ENCODE results near the gene TCF3. TPM values are rescaled to one million over a fixed set of nuclear protein-coding genes. Genes with fewer than 3 reads are reported as not detected.

The TCF3 gene
- total and polyA plus RNA-seq, 10 of the 15 experiments (the other 5 are each of a cell fraction or from before 2014, with no cell fraction given), result 6.7 to 282 (median 70.7) TPM

- no peak overlapping the region for H2AFZ ChIP-seq (ENCODE audit: control insufficient read depth, low read depth, low read length)
- intact Hi-C loops (cut with micrococcal nuclease; ENCODE audit: unreplicated experiment) (loop anchor here (5.0 kb wide), 2 partner anchors 38 to 63 kb away; no protein-coding TSS in a partner anchor), in situ Hi-C loops (cut with MboI) (loop anchor here (5.0 kb wide), 1 partner anchor 38 kb away; no protein-coding TSS in a partner anchor)
- ATAC-seq (no peak), FAIRE-seq (no peak), DNase-seq (ENCODE audit: low read depth, low spot score) (no peak)
- no peaks in the 10 kb centered on the region for H3K9me3 ChIP-seq (replicated peaks; ENCODE audit: control insufficient read depth, insufficient read depth, low read length)
- H4K20me1 ChIP-seq (ENCODE audit: control insufficient read depth, insufficient read depth), result no peaks in the 10 kb centered on the region
- H3K4me1 ChIP-seq (ENCODE audit: control insufficient read depth, insufficient read depth, low read length), result peaks cover 5% of the 10 kb centered on the region
- H3K36me3 ChIP-seq (ENCODE audit: control insufficient read depth in 2 of 2, insufficient read depth in 2 of 2, low read length in 1 of 2), result peaks cover 9 to 26% of the 10 kb centered on the region in 2 experiments
- ChIA-PET RAD21 (ENCODE audit: unreplicated experiment) (no interaction called here), POLR2A (no interaction called here), SMC1A (ENCODE audit: uncharacterized antibody, unreplicated experiment) (no interaction called here), CTCF (no interaction called here)
- TF ChIP-seq YY1 (IDR thresholded peaks at IDR 0.05; ENCODE audit: low read depth, low read length) (0 out of 2 replicates have a peak, but pooled peaks have one; percentile 5), MEF2B (IDR thresholded peaks at IDR 0.05; ENCODE audit: partially characterized antibody, poor library complexity, severe bottlenecking) (no peak)
- no peak overlapping the region for H3K9ac ChIP-seq (ENCODE audit: control insufficient read depth, insufficient read depth, low read length)
- WGBS (ENCODE audit: insufficient coverage, insufficient replicate concordance, low lambda C conversion rate, missing lambda C conversion rate), result 38% methylated on average over 10 of the region's 10 CpGs
- H3K27ac ChIP-seq (ENCODE audit: control insufficient read depth, insufficient read depth), result no peak overlapping the region
- no peak overlapping the region for H3K4me3 ChIP-seq
- H3K27me3 ChIP-seq (replicated peaks in 1 of 2; ENCODE audit: control insufficient read depth in 2 of 2, insufficient read depth in 2 of 2, low read length in 1 of 2), result no peaks in the 10 kb centered on the region
- no TSS peak for BruUV-seq (replicated peaks)
- no peak overlapping the region for H3K4me2 ChIP-seq (ENCODE audit: control insufficient read depth, insufficient read depth)
- H3K79me2 ChIP-seq (ENCODE audit: control insufficient read depth, insufficient read depth, low read length), result peaks cover 12% of the 10 kb centered on the region
These were observed 43.4 kb downstream of the TCF3 start for GRCh38 chr19:1609103-1609396.

- Histone ChIP-seq H3K4me3 (no peak overlapping the region), H3K27me3 (replicated peaks in 1 of 2; ENCODE audit: control insufficient read depth in 2 of 2, insufficient read depth in 2 of 2, low read length in 1 of 2) (no peaks in the 10 kb centered on the region), H3K9ac (ENCODE audit: control insufficient read depth, insufficient read depth, low read length) (no peak overlapping the region), H3K27ac (ENCODE audit: control insufficient read depth, insufficient read depth) (no peak overlapping the region), H4K20me1 (ENCODE audit: control insufficient read depth, insufficient read depth) (no peaks in the 10 kb centered on the region), H3K4me2 (ENCODE audit: control insufficient read depth, insufficient read depth) (no peak overlapping the region), H3K36me3 (ENCODE audit: control insufficient read depth in 2 of 2, insufficient read depth in 2 of 2, low read length in 1 of 2) (peaks cover 9 to 21% of the 10 kb centered on the region in 2 experiments), H3K9me3 (replicated peaks; ENCODE audit: control insufficient read depth, insufficient read depth, low read length) (no peaks in the 10 kb centered on the region), H3K79me2 (ENCODE audit: control insufficient read depth, insufficient read depth, low read length) (peaks cover 17% of the 10 kb centered on the region), H3K4me1 (ENCODE audit: control insufficient read depth, insufficient read depth, low read length) (peaks cover 9% of the 10 kb centered on the region), H2AFZ (ENCODE audit: control insufficient read depth, low read depth, low read length) (no peak overlapping the region)
- ChIA-PET CTCF (interaction anchor here (0.7 kb wide), 1 partner anchor 19 kb away, joined by 4 read pairs; no protein-coding TSS in a partner anchor), POLR2A (no interaction called here), RAD21 (ENCODE audit: unreplicated experiment) (interaction anchor here (1.2 kb wide), 1 partner anchor 162 kb away, joined by 3 read pairs; no protein-coding TSS in a partner anchor), SMC1A (ENCODE audit: uncharacterized antibody, unreplicated experiment) (no interaction called here)
- WGBS (ENCODE audit: insufficient coverage, insufficient replicate concordance, low lambda C conversion rate, missing lambda C conversion rate), result 35% methylated on average over 22 of the region's 23 CpGs
- intact Hi-C loops (cut with micrococcal nuclease; ENCODE audit: unreplicated experiment) (loop anchor here (5.0 kb wide), 2 partner anchors 39 to 64 kb away; no protein-coding TSS in a partner anchor), in situ Hi-C loops (cut with MboI) (loop anchor here (5.0 kb wide), 1 partner anchor 39 kb away; no protein-coding TSS in a partner anchor)
- BruUV-seq (replicated peaks), result no TSS peak
- DNase-seq (ENCODE audit: low read depth, low spot score) (no peak), ATAC-seq (no peak), FAIRE-seq (no peak)
- TF ChIP-seq GATAD2B (conservative IDR thresholded peaks at IDR 0.05; ENCODE audit: low read depth), result no peak
- TF ChIP-seq E4F1 (IDR thresholded peaks at IDR 0.05; ENCODE audit: borderline replicate concordance, partially characterized antibody), result no peak
- TF ChIP-seq, protein P1, sequence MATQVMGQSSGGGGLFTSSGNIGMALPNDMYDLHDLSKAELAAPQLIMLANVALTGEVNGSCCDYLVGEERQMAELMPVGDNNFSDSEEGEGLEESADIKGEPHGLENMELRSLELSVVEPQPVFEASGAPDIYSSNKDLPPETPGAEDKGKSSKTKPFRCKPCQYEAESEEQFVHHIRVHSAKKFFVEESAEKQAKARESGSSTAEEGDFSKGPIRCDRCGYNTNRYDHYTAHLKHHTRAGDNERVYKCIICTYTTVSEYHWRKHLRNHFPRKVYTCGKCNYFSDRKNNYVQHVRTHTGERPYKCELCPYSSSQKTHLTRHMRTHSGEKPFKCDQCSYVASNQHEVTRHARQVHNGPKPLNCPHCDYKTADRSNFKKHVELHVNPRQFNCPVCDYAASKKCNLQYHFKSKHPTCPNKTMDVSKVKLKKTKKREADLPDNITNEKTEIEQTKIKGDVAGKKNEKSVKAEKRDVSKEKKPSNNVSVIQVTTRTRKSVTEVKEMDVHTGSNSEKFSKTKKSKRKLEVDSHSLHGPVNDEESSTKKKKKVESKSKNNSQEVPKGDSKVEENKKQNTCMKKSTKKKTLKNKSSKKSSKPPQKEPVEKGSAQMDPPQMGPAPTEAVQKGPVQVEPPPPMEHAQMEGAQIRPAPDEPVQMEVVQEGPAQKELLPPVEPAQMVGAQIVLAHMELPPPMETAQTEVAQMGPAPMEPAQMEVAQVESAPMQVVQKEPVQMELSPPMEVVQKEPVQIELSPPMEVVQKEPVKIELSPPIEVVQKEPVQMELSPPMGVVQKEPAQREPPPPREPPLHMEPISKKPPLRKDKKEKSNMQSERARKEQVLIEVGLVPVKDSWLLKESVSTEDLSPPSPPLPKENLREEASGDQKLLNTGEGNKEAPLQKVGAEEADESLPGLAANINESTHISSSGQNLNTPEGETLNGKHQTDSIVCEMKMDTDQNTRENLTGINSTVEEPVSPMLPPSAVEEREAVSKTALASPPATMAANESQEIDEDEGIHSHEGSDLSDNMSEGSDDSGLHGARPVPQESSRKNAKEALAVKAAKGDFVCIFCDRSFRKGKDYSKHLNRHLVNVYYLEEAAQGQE (IDR thresholded peaks at IDR 0.05; ENCODE audit: low read depth, low read length), result no peak
- TF ChIP-seq POLR2AphosphoS5 (IDR thresholded peaks at IDR 0.05; ENCODE audit: low read length), result peak; percentile 32; the same call in 1 of the 2 replicates
- peak; percentile 69; the same call in 1 of the 2 replicates for TF ChIP-seq POLR2A (IDR thresholded peaks at IDR 0.05; ENCODE audit: low read depth, low read length)
- TF ChIP-seq RB1 (IDR thresholded peaks at IDR 0.05; ENCODE audit: borderline replicate concordance), result no peak
- TF ChIP-seq POLR2AphosphoS2 (IDR thresholded peaks at IDR 0.05; ENCODE audit: low read depth, low read length), result 0 out of 2 replicates have a peak, but pooled peaks have one; percentile 49
- no peak for TF ChIP-seq BHLHE40 (IDR thresholded peaks at IDR 0.05; ENCODE audit: borderline replicate concordance in 1 of 2, low read depth in 2 of 2, low read length in 1 of 2)
These were observed 43.9 kb downstream of the TCF3 start for GRCh38 chr19:1608359-1609102.

All from GM12878 (cell line).